HG03097 (cell line): Measurements from ENCODE around the gene TAC1.
"Not testable (repeated sequence)": the region's sequence is repeated elsewhere in the genome, so short reads cannot be mapped to it uniquely, and the experiment has no call there.

Experiments
- ATAC-seq: cut with Tn5 transposase; IDR thresholded peaks from one replicate; pipeline ENCODE4 v1.9.1; 2021; ENCODE audit not compliant: unreplicated experiment, low FRiP score

The TAC1 gene, protein sequence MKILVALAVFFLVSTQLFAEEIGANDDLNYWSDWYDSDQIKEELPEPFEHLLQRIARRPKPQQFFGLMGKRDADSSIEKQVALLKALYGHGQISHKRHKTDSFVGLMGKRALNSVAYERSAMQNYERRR

GRCh38 chr7:97731736-97732564 lies at the start of gene TAC1:
Gene TAC1 (plus strand): TSS chr7:97732086. CDS start chr7:97732613, 527 bp downstream.
- ATAC-seq = no peak

GRCh38 chr7:97685952-97686351 lies 45.9 kb upstream of the TAC1 start:
- no peak for ATAC-seq

DNA sequence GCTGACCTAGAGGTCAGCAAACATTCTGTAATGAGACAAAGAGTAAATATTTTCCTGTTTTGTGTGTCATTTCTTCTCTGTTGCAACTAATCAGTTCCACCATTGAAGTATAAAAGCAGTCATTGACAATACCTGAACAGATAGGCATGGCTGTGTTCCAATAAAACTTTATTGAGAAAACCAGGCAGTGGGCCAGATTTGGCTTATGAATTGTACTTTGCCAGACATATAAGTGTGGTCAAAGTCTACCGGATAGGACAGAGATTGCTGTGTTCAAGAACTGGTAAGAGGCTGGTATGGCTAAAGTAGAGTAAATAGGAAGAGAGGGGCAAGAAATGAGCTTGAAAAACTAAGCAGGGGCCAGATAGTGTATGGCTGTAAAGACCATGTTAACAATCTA lies 38.3 kb upstream of the TAC1 start:
- ATAC-seq = no peak

- no peak for ATAC-seq
Observed at GRCh38 chr7:97694355-97694754, 37.5 kb upstream of the TAC1 start.

- no peak for ATAC-seq
Observed at GRCh38 chr7:97697396-97697795, 34.5 kb upstream of the TAC1 start.

DNA sequence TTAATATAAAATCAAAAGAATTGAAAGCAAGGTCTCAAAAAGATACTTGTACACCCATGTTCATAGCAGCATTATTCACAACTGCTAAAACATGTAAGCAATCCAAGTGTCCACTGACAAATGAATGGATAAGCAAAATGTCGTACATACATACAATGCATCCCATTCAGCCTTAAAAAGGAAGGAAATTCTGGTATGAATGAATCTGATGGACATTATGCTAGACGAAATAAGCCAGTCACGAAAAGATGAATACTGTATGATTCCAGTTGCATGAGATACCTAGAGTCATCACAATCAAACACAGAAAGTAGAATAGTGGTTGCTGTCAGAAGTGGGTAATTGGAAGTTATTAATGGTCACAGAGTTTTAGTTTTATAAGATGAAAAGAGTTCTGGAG lies 9.5 kb upstream of the TAC1 start:
- ATAC-seq = no peak

DNA sequence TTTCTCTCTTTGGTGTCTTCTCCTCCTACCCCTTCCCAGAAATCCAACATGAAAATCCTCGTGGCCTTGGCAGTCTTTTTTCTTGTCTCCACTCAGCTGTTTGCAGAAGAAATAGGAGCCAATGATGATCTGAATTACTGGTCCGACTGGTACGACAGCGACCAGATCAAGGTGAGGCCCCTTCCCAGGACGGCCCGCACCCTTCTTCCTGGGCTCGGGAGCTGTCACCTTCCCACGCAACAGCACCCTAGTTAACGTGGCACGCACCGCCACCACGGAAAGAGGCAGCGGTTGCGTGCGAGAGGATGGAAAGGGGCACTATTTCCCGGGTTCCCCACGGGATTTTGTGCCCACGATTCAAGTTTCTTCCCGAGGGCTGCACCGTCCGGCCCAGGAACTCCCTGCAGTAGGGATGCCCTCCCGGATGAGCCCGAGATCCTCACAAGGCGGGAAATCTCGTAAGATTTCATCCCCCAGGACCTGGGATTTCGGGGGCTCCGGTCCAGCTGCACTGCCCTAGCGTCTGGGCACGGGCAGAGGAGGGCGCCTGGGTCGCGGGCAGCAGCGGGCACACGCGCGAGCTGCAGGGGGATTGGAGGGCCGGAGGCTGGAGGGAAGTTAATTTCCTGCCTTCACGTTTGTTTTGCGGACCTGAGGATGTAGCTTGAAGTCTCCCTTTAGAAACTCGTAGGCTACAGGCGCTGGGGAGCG lies 834 bp downstream of the TAC1 start:
- ATAC-seq = no peak

- ATAC-seq = no peak
Observed at GRCh38 chr7:97733276-97734161, 1.6 kb downstream of the TAC1 start.

DNA sequence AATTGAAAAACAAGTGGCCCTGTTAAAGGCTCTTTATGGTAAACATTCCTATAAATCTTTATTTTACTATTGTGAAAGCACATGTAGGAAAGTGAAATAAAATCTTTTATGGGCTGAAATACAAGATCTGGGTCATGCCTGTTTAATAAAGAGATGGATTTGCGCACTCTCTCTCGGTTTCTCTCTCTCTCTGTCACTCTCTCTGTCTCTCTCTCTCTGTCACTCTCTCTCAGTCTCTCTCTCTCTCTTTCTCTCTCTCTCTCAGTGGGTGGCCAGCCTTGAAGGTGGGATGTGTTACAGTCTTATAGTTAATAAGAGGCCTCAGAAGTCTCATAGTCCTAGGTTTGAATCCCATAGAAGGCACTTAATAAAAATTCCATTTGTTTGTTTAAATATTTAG lies 2.4 kb downstream of the TAC1 start:
- ATAC-seq = no peak

GRCh38 chr7:97735075-97735474 lies 3.2 kb downstream of the TAC1 start:
- no peak for ATAC-seq

- no peak for ATAC-seq
Observed at GRCh38 chr7:97748482-97748881, 16.6 kb downstream of the TAC1 start.

DNA sequence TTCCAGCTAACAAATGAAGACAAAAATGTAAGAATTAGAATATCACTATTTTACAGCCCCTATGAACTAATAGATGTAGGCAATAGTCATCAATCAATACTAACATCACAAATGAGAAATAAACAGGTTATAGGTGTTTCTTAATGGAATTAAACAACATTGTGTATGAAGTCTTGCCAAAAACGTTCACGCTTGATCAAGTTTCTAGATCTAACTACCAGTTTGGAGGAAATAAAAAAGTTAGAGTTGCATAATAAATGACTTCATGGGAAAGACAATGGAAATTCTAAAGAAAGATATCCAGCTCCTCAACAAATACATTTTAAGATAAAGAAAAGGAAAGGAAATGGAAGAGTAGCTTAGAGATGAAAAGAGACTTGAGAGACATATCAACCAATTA lies 19.7 kb downstream of the TAC1 start:
- no peak for ATAC-seq

DNA sequence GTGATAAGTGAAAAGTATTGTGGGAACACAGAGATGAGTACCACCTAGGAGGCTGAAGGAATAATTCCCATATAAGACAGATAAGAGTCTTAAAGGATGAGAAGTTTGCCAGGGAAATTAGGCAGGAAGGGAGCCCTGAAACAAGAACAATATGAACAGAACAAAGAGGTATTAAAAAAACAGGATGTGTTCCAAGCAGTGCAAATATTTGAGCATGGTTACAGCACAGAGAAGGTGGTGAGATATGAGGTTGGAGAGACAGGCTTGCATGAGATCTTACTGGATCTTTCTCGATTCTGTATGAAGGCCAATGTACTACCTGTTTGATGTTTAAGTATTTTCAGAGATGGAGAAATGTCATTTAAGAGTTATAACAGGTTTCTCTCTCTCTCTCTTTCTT lies 20.3 kb downstream of the TAC1 start:
- no peak for ATAC-seq

GRCh38 chr7:97757824-97758223 lies 25.9 kb downstream of the TAC1 start:
- no peak for ATAC-seq

GRCh38 chr7:97770850-97771249 lies 39.0 kb downstream of the TAC1 start:
- no peak for ATAC-seq

- no peak for ATAC-seq
Observed at GRCh38 chr7:97771576-97771975, 39.7 kb downstream of the TAC1 start.

DNA sequence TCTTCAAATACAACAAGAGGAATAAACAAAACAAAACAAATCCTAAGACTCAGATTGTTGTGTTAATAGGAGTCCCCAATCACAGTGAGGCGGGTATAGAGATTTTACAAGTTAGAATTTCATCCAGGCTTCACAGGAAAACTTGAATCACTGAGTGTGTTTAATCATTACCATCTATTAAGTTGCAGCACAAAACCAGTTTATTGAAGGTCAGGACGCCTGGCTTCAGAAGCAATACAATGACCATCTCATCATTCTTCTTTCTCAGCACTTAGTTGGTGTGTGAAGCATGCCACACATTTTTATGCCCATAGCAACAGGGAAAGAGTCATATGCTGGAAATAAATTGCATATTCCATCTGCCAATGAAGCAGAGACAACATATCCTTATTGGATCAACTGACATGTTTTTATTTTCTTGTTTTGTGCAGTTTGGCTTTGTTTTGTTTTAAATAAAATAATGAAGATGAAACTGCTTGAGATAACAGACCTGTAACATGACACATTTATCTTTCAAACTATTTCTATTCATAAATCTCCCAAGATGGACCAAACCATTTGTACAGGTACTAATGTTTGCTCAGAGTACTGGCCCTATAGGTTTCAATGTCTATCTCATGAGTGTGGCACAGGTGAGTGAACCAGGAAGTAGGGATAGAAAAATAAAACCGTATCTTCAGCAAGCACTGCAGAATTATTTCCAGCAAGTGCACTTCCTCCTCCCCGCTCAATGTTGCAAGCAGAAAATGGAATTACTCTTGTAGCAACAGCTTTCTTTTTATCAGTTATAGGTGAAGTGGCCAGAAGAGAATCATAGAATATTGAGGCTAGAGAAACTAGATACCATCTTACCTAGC lies 40.4 kb downstream of the TAC1 start:
- ATAC-seq = no peak

DNA sequence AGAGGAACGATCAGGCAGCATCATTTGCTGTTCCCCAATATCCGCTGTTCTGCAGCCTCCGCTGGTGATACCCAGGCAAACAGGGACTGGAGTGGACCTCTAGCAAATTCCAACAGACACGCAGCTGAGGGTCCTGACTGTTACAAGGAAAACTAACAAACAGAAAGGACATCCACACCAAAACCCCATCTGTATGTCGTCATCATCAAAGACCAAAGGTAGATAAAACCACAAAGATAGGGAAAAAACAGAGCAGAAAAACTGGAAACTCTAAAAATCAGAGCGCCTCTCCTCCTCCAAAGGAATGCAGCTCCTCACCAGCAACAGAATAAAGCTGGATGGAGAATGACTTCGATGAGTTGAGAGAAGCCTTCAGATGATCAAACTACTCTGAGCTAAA lies 54.5 kb downstream of the TAC1 start:
- not testable (repeated sequence) for ATAC-seq
